ENCODE results near the gene NLRP13. TPM values are rescaled to one million over a fixed set of nuclear protein-coding genes. Genes with fewer than 3 reads are reported as not detected.
"Not testable (repeated sequence)": the region's sequence is repeated elsewhere in the genome, so short reads cannot be mapped to it uniquely, and the experiment has no call there.

Gene NLRP13
- not detected for total RNA-seq

- DNase-seq, result no peak
Observed at GRCh38 chr19:55931936-55932386, at the start of gene NLRP13. TSS of gene NLRP13 (minus strand) at chr19:55932336. CDS start at chr19:55932311, 25 bp downstream.

- no peak for DNase-seq
Observed at GRCh38 chr19:55980415-55980814, 48.3 kb upstream of the NLRP13 start.

GRCh38 chr19:55973982-55974381 is 41.8 kb upstream of the NLRP13 start:
- DNase-seq, result no peak

- no peak for DNase-seq
Observed at GRCh38 chr19:55962186-55962585, 30.1 kb upstream of the NLRP13 start.

GRCh38 chr19:55959996-55960675 is 28.0 kb upstream of the NLRP13 start:
- DNase-seq, result no peak

- no peak for DNase-seq
Observed at GRCh38 chr19:55958356-55958755, 26.2 kb upstream of the NLRP13 start.

GRCh38 chr19:55956431-55956830 is 24.3 kb upstream of the NLRP13 start:
- DNase-seq, result no peak

- DNase-seq, result not testable (repeated sequence)
Observed at GRCh38 chr19:55950566-55950965, 18.4 kb upstream of the NLRP13 start.

GRCh38 chr19:55947532-55947931 is 15.4 kb upstream of the NLRP13 start, which contains the start of gene NLRP8:
TSS of gene NLRP8 (plus strand) at chr19:55947832.
- DNase-seq, result no peak

- DNase-seq, result no peak
Observed at GRCh38 chr19:55940306-55940705, 8.2 kb upstream of the NLRP13 start.

GRCh38 chr19:55939206-55939605 is 7.1 kb upstream of the NLRP13 start:
- no peak for DNase-seq

- DNase-seq, result no peak
Observed at GRCh38 chr19:55935206-55935605, 3.1 kb upstream of the NLRP13 start.

GRCh38 chr19:55930996-55931515 is 1.1 kb downstream of the NLRP13 start:
- DNase-seq, result no peak

- DNase-seq, result not testable (repeated sequence)
Observed at GRCh38 chr19:55929258-55929657, 2.9 kb downstream of the NLRP13 start.

GRCh38 chr19:55927991-55928390 is 4.1 kb downstream of the NLRP13 start:
- DNase-seq, result no peak

GRCh38 chr19:55923556-55923955 is 8.6 kb downstream of the NLRP13 start:
- DNase-seq, result no peak

GRCh38 chr19:55913643-55914268 is 18.4 kb downstream of the NLRP13 start:
- DNase-seq, result no peak

- DNase-seq, result no peak
Observed at GRCh38 chr19:55912916-55913315, 19.2 kb downstream of the NLRP13 start.

GRCh38 chr19:55909801-55910200 is 22.3 kb downstream of the NLRP13 start:
- DNase-seq, result no peak

GRCh38 chr19:55907746-55908145 is 24.4 kb downstream of the NLRP13 start:
- no peak for DNase-seq

- DNase-seq, result no peak
Observed at GRCh38 chr19:55907286-55907685, 24.9 kb downstream of the NLRP13 start.

- DNase-seq, result no peak
Observed at GRCh38 chr19:55902080-55902751, 29.9 kb downstream of the NLRP13 start.
